HEK293T (cell line): Measurements from ENCODE around the gene FAM13C.

ENCODE experiments used
- CTCF ChIA-PET: fragments of 350-600 bp; formaldehyde crosslinking; extraction: SDS; loops from one replicate; lab custom pipeline; 2021; ENCODE audit warnings: antibody characterized with exemption, inconsistent platforms; lab: Yijun Ruan, JAX
- POLR2A ChIA-PET: fragments of 350-600 bp; formaldehyde crosslinking; extraction: SDS; loops from one replicate; lab custom pipeline; 2020; ENCODE audit warnings: antibody characterized with exemption, inconsistent platforms; lab: Yijun Ruan, JAX
- DNase-seq: peaks from one replicate; pipeline ENCODE4 v3.0.0; 2012; ENCODE audit warnings: mixed read lengths; ENCODE audit errors: extremely low spot score
- ARNT ChIP-seq: fragments of 450-650 bp; IDR thresholded peaks from 2 replicates; pipeline ENCODE4 v1.6.1; 2017; ENCODE audit warnings: mild to moderate bottlenecking
- BHLHE40 ChIP-seq: fragments of 450-650 bp; IDR thresholded peaks from 2 replicates; pipeline ENCODE4 v1.6.1; 2016; ENCODE audit warnings: mild to moderate bottlenecking, moderate library complexity, borderline replicate concordance
- CTBP1 ChIP-seq: fragments of 450-650 bp; IDR thresholded peaks from 2 replicates; pipeline ENCODE4 v1.6.1; 2016; ENCODE audit warnings: borderline replicate concordance
- ELF4 ChIP-seq: fragments of 450-650 bp; IDR thresholded peaks from 2 replicates; pipeline ENCODE4 v1.6.1; 2017; ENCODE audit warnings: antibody characterized with exemption
- FOXA1 ChIP-seq: fragments of 450-650 bp; IDR thresholded peaks from 2 replicates; pipeline ENCODE4 v1.6.1; 2016; ENCODE audit warnings: mild to moderate bottlenecking
- FOXK2 ChIP-seq: fragments of 450-650 bp; IDR thresholded peaks from 2 replicates; pipeline ENCODE4 v1.6.1; 2016; ENCODE audit warnings: mild to moderate bottlenecking
- FOXM1 ChIP-seq: fragments of 450-650 bp; IDR thresholded peaks from 2 replicates; pipeline ENCODE4 v1.6.1; 2017; ENCODE audit warnings: mild to moderate bottlenecking, borderline replicate concordance
- HDGF ChIP-seq: fragments of 450-650 bp; IDR thresholded peaks from 2 replicates; pipeline ENCODE4 v1.6.1; 2017; ENCODE audit warnings: antibody characterized with exemption, borderline replicate concordance
- L3MBTL2 ChIP-seq: fragments of 450-650 bp; conservative IDR thresholded peaks from 2 replicates; pipeline ENCODE4 v1.6.1; 2016; ENCODE audit warnings: mild to moderate bottlenecking
- LEF1 ChIP-seq: fragments of 450-650 bp; IDR thresholded peaks from 2 replicates; pipeline ENCODE4 v1.6.1; 2017; ENCODE audit warnings: mild to moderate bottlenecking, borderline replicate concordance
- NFRKB ChIP-seq: fragments of 450-650 bp; IDR thresholded peaks from 2 replicates; pipeline ENCODE4 v1.6.1; 2016; ENCODE audit warnings: mild to moderate bottlenecking, moderate library complexity
- SP1 ChIP-seq: fragments of 450-650 bp; IDR thresholded peaks from 2 replicates; pipeline ENCODE4 v1.6.1; 2017
- SUZ12 ChIP-seq: fragments of 450-650 bp; IDR thresholded peaks from 2 replicates; pipeline ENCODE4 v1.6.1; 2016; ENCODE audit warnings: mild to moderate bottlenecking
- TARDBP ChIP-seq: fragments of 450-650 bp; IDR thresholded peaks from 2 replicates; pipeline ENCODE4 v1.6.1; 2016
- ZNF384 ChIP-seq: fragments of 450-650 bp; IDR thresholded peaks from 2 replicates; pipeline ENCODE4 v1.6.1; 2016
- TF ChIP-seq, protein P1 (sequence below): fragments of 450-650 bp; IDR thresholded peaks from 2 replicates; pipeline ENCODE4 v1.6.1; 2016

FAM13C gene

DNA sequence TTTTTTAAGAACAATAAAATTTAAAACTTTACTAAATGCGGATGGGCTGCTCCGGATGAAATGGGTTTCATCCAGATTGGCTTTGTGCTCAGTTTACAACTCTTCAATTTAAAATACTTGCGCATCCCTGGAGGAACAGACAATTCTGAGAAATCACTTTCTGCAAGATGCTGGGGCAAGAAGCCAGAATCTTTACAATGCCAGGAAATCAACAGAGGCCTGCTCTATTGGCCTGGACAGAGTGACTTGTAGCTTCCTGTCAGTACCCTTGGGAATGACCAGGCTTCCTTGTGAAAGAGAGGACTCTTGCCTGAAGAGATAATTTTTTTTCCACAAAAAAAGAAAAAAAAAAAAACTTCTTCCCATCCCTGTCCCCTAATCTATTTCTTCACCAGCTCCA, 3.9 kb upstream of the FAM13C start:
- no peak for TF ChIP-seq HDGF
- TF ChIP-seq FOXM1 = no peak
- TF ChIP-seq ARNT = no peak
- no peak for TF ChIP-seq ELF4
- TF ChIP-seq TARDBP = no peak
- TF ChIP-seq, protein P1, sequence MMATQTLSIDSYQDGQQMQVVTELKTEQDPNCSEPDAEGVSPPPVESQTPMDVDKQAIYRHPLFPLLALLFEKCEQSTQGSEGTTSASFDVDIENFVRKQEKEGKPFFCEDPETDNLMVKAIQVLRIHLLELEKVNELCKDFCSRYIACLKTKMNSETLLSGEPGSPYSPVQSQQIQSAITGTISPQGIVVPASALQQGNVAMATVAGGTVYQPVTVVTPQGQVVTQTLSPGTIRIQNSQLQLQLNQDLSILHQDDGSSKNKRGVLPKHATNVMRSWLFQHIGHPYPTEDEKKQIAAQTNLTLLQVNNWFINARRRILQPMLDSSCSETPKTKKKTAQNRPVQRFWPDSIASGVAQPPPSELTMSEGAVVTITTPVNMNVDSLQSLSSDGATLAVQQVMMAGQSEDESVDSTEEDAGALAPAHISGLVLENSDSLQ = no peak
- no peak for TF ChIP-seq ZNF384
- no peak for TF ChIP-seq FOXK2
- TF ChIP-seq L3MBTL2 = no peak
- TF ChIP-seq SUZ12 = no peak
- TF ChIP-seq CTBP1 = no peak
- TF ChIP-seq SP1 = no peak
- POLR2A ChIA-PET = no interaction called here
- DNase-seq = no peak
- CTCF ChIA-PET = no interaction called here

DNA sequence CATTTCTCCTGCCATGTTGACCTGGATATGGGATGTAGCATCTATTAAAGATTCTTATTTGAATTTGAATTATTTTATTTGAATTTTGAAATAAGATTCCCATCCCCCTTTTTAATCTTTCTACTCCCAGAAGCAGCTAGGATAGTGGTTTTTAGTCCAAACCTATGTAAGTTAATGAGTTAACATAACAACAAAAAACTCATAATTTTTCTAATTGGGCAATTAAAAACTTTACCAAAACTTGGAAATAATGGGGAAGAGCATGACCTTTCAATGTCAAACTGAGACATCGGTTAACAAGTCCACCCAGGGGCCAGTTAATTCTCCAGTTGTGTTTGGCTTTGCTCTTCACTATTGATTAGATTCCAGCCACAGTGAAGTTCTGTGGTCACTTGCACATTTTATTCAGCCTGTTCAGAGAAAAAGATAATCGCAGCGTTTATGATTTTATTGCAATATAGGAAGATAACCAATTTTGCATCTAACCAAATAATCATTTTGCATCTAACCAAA, 1.2 kb upstream of the FAM13C start:
- ChIA-PET CTCF (no interaction called here), POLR2A (interaction anchor here (1.1 kb wide), 1 partner anchor 777 kb away, joined by 3 read pairs; no protein-coding TSS in a partner anchor)

DNA sequence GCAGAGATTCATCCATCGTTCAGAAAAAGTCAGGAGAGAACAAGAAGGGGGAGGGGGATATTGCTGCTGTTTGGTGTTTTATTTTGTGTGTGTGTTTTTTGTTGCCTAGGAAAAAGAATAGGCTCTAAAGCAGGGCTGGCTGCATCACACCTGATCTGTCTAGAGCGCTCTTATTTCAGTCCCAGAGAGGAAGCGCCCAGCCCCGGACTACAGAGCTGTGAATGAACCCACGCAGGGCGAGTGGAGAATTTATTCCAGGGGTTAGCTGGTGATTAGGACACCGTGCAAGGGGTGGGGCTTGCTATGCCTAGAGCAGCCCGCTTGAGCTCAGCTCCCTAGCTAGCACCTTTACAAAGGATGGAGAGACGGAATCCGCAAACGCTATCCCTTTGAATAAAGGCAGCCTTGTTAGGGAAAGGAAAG, 621 bp upstream of the FAM13C start:
- CTCF ChIA-PET = no interaction called here
- peak; percentile 39 for DNase-seq
- TF ChIP-seq LEF1 (no peak), L3MBTL2 (no peak), FOXK2 (no peak), ELF4 (no peak), SP1 (no peak), ARNT (no peak), ZNF384 (no peak), SUZ12 (no peak), FOXM1 (no peak), BHLHE40 (no peak), NFRKB (no peak)
- TF ChIP-seq, protein P1 = no peak
- POLR2A ChIA-PET = interaction anchor here (0.9 to 1.1 kb wide), 2 partner anchors 9 to 777 kb away, joined by 3 read pairs; no protein-coding TSS in a partner anchor

More for the DNA sequence above, 1.2 kb upstream of the FAM13C start:
- TF ChIP-seq L3MBTL2 (no peak), ZNF384 (no peak), FOXK2 (no peak), FOXA1 (no peak), HDGF (no peak), BHLHE40 (no peak)
- no peak for DNase-seq

DNA sequence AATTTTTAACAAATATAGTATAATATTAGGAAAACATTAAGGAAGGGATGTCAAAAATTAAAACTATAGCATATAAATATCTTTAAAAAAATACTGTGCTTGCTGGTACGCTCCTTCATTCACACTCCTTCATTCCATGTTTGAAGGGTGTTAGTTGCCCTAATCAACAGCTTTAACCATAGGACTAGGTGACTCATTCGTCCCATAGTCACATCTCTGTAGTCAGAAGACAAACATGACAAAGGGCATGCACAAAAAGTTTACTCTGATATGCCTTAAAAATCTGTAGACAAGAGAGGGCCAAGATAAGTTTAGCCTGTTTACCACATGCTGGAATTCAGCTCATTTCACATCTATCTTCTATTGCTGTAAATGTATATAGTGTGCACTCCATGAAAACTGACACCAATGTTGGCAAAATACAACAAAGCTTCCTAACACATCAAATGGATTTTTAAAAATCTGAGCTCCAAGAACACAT, 646 bp downstream of the FAM13C start:
- POLR2A ChIA-PET = no interaction called here

DNA sequence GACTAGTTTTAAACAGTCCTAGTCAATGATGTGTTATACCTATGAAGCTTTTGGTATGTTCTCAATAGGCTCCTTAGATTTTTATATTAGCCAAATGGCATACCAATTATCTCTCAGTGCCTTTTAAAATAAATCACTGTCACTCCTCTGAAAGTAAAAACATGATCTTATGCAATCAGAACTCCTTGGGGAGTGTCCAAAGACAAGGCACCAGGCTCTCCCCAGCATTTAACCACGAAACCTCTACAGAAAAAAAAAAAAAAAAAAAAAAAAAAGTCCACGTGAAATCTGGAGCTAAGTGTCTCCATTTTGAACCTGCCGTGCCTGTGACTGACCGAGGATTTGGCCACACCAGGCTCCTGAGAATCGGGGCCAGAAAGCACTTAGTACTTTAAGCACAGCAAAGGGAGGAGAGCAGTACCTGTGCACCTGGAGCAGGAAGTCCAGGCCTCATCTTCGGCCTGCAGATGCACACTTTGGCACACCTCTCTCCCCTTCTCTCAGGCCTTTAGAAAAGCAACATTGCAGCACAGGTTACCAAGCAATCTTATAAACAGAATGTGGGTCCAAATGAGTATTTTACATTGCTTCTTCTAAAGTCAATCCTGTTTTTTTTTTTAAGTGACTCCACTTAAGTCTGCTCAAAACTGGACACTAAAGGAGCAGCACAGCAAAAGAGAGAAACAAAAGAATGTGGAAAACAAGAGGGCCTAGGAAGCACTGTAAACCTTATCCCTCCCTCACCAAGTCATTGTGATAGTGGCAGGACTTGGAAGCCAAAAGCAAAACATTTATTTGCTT, 1.5 kb downstream of the FAM13C start:
- ChIA-PET CTCF (no interaction called here), POLR2A (no interaction called here)
- no peak for DNase-seq
- TF ChIP-seq HDGF (no peak), LEF1 (no peak), ARNT (no peak), FOXM1 (no peak), ZNF384 (no peak), BHLHE40 (no peak), SUZ12 (no peak)
- TF ChIP-seq, protein P1 = peak; percentile 74

More for the DNA sequence above, 646 bp downstream of the FAM13C start:
- CTCF ChIA-PET = no interaction called here
- TF ChIP-seq ARNT = no peak
- no peak for TF ChIP-seq TARDBP
- TF ChIP-seq SP1 = no peak
- TF ChIP-seq FOXM1 = no peak
- TF ChIP-seq LEF1 = no peak
- TF ChIP-seq CTBP1 = no peak
- no peak for TF ChIP-seq HDGF
- no peak for TF ChIP-seq L3MBTL2
- TF ChIP-seq ZNF384 = no peak
- no peak for TF ChIP-seq FOXK2
- TF ChIP-seq BHLHE40 = no peak
- no peak for TF ChIP-seq SUZ12
- DNase-seq = no peak

DNA sequence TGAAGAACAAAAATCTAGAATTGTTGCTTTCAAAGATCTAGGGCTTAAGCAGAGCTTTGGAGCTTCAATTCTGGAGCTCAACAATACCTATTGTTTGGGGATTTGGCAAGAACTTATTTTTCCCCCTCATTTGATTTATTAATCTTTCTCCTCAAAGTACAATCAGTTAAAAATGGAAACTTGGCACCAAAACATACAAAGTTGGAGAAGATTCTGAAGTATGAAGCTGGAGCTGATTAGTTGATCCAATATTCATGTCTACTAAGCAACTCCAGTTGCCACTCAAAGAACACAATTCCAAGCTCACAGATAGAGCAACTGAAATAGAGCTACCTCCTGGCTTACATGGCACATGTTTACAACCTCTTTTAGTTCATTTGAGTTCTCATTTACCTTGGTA, 3.8 kb downstream of the FAM13C start:
- DNase-seq = no peak
- CTCF ChIA-PET = no interaction called here
- POLR2A ChIA-PET = no interaction called here
- TF ChIP-seq FOXM1 (no peak), BHLHE40 (no peak), NFRKB (no peak), ZNF384 (no peak), LEF1 (no peak), TARDBP (no peak), CTBP1 (no peak), FOXK2 (no peak), FOXA1 (no peak), ARNT (no peak), SP1 (no peak), SUZ12 (no peak), ELF4 (no peak), L3MBTL2 (no peak), HDGF (no peak)
- TF ChIP-seq, protein P1 = no peak
